ENCODE data around the gene OR2F1.

The OR2F1 gene

DNA sequence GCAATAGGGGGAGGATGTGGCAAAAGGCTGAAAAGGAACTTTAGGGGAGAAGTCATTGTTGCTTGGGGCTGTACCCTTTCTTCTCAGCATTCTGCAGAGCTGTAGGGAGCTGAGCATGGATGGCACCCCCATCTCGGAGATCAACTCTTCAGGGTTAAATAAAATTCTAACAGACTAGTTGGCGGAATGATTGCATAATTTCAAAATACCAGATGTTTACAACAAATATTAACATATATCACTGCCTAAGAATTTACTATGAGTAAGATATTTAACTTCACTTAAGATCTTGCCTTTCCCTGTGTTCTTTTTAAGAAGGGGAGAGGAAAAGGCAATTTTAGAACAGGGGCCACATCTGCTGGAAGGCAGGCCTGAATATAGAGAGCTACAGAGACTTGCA is 509 bp upstream of the OR2F1 start:
- DNase-seq (ENCODE audit: low read depth) = no peak

DNA sequence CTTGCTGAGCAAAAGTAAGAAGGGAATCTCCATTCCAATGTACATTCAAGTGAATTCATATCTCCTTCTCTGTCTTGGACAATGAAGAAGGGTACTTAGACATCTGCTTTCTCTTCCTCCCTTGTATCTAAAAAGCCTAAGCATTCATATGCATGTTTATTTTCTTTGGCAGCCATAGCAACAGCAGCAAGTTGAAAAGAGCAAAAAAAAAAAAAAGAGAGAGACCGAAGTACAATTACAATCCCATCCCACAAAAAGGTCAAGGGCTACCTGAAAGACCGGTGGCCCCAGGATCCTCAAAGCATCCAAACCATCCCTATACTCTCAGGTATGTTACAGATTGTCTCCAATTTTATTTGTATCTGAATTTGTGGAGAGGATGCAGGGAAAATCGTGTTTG is 4.1 kb downstream of the OR2F1 start:
- no peak for DNase-seq (ENCODE audit: low read depth)

DNA sequence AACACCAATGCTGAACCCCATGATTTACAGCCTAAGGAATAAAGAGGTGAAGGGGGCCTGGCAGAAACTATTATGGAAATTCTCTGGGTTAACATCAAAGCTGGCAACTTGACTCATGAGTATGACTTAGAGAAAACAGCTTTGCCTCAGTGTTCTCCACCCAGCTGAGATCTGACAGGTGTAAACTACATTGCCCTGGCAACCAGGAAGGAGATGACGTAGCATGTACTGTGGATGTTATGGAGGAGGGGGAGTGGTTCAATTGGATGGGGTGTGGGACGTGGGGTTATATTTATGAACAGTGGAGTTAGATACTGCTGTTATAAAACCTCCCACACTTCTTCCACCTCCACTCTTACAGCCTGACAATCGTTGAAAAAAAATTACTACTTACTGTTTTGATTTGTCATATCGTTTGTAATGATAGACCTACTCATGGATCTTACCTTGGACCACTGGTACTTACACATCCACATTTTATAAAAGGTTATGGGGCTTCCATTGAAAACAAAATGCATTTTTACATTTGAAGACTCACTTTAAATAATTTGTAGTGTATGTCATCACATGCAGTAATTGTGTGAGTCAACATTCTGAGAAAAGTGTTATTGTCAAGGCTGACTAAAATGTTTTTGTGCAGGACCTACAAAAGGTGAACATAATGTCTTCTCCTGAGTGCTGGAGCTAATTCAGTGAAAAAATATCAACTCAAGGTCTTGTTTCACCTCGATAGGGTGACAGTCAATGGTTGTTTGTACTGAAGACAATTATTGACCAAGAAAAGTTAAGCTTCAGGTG is 6.4 kb downstream of the OR2F1 start:
- DNase-seq (ENCODE audit: low read depth) = no peak

DNA sequence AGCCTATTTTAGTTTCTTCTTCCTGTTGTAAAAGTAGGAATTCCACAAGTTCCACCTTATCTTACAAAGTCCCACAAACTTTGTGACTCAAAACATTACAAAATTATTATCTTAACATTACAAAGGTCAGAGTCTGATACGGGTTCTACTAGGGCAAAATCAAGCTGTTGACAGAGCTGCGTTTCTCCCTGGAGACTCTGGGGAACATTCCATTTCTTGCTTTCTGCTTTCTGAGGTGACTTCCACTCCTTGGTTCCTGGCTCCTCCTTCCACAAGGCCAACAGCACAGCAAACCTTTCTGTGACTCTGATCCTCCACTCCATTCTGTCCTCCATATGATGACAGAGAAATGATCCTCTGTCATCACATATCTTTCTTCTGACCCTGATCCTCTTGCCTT is 10.6 kb downstream of the OR2F1 start:
- no peak for DNase-seq (ENCODE audit: low read depth)

DNA sequence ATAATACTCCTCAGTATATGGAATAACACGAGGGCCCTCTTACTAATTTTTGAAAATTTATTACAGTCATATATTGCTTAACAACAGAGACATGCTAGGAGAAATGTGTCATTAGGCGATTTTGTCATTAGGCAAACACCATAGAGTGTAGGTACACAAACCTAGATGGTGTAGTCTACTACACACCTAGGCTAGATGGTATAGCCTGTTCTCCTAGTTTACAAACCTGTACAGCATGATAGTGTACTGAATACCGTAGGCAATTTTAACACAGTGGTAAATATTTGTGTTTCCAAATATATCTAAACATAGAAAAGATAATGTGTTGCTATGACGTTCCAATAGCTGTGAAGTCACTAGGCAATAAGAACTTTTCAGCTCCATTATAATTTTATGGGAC is 12.8 kb downstream of the OR2F1 start:
- no peak for DNase-seq (ENCODE audit: low read depth)

DNA sequence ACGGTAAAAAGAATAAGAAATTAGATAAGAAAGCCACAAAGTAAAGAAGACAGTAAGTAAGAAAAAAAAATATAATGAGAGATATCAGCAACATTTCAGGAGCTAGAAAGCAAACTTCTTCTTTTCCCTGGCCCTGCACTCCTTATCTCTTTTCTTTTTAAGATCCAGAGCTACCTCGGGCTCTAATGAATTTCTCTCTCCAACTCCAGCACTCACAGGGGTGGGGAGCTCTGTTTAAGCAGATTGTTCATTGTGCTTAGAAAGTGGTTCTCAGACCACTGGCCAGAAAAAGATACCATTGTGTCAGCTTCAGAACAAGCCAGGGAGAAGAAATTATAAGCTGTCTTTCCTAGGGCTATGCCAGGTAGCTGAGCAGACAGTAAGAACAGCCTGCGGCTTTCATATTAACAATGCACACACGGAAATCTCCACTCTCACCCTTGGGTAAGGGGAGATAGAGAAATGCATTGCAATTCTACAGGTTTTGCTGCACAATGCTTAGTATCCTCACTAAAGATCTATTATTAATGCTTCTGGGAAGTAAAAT is 19.3 kb downstream of the OR2F1 start:
- DNase-seq (ENCODE audit: low read depth) = no peak

DNA sequence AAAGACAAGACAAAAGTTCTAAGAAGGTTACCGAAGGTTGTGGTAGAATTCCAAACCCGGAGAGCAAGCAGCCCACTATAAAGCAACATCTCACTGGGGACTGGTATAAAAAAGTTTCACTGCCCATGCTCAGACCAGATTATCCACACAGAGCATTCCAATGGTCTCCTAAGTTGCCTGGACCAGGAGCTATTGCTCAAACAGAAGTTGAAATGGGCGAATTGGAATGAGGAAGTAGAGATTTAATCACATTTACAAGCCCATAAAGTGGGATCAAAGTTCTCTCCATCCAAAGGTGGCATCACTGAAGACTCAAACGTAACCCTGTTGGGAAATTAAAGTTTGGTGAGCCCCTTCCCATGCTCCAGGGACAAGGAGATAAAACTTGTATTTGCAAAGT is 19.8 kb downstream of the OR2F1 start:
- DNase-seq (ENCODE audit: low read depth) = no peak

DNA sequence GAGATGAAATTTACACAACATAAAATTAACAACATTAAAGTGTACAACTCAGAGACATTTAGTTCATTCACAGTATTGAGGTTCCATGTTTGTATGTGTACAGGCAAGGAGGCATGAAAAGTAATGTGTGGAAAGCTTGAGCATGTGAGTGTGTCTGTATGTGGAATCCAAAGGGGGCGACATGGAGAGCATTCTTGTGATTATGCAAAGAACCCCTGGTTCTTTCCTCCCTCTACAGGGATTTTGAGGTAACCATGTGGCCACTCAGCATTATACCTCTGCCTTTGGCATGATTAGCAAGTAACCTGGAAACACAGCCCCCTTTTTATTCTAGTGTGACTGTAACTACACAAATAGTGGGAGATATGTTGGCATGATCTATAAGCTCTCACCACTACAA is 21.0 kb downstream of the OR2F1 start:
- no peak for DNase-seq (ENCODE audit: low read depth)

DNA sequence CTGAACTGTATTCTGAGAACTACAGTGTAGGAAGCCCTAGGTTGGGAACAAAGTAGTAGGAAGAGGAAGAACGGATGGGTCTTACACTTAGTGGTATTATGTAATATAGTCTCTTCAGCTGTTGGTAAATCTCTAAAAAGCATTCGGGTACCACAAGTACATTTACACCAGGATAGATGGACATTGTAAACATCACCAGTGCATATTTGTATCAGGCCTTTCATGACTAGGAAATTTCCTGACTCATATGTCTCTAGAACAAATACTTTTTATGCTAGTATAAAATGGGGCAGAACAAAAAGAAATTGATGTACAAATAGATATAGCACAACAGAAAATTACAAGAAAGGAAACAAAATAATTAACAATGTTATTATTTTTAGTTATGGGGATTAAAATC is 23.9 kb downstream of the OR2F1 start:
- no peak for DNase-seq (ENCODE audit: low read depth)

DNA sequence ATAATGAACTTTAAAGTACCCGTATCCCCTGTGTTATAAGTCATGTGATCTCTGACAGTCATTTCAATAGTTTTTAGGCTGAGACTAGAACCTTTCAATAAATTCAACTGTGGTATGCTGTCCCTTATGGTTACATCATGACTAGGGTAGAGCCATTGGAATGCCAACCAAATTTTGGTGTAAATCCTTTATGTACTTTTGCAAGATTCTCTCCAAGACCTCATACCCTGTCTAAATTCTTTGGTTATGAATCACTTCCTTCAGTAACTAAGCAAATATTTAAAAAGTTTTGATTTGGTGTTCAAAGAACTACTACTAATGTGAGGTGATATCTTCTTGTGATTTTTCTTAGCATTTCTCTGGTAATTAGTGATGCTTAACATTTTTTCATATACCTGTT is 24.7 kb downstream of the OR2F1 start:
- no peak for DNase-seq (ENCODE audit: low read depth)

DNA sequence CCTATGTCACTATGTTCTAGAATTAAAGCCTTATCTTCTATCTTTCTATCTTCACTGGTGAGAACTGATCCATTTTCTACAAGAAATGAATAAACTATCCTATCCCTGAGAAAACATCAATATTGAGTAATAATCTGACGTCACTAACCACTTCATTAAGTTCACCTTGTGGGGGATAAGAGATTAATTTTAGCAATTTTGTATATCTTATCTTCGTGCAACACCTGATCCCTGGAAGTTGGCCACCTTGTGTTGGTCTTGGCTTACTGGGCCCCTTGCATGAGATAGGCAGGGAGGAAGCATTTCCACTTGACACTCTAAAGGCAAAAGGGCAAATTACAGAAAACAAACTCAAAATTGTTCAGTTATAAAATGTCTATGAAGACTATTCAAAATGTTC is 25.4 kb downstream of the OR2F1 start:
- no peak for DNase-seq (ENCODE audit: low read depth)

DNA sequence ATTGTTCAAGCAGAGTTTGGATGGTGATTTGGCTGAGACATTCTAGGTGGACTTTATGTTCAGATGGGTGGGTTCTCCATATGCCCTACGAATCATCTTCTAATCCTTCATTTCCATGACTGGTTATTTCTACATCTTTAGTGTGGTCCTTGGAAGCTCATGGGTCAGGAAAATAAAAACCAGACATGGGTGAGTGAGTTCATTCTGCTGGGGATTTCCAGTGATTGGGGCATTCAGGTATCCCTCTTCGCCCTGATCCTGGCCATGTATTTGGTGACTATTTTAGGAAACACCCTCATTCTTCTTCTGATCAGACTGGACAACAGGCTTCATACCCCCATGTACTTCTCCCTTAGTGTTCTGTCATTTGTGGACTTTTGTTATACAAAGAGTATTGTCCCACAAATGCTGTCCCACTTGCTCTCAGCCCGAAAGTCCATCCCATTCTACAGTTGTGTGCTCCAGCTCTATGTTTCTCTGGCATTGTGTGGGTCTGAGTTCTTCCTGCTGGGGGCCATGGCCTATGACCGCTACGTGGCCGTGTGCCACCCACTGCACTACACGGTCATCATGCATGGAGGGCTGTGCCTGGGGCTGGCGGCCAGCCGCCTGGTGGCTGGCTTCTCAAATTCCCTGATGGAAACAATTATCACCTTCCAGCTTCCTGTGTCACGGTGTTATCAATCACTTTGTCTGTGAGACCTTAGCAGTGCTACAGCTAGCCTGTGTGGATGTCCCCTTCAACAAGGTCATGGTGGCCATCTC is 26.3 kb downstream of the OR2F1 start:
- no peak for DNase-seq (ENCODE audit: low read depth)

DNA sequence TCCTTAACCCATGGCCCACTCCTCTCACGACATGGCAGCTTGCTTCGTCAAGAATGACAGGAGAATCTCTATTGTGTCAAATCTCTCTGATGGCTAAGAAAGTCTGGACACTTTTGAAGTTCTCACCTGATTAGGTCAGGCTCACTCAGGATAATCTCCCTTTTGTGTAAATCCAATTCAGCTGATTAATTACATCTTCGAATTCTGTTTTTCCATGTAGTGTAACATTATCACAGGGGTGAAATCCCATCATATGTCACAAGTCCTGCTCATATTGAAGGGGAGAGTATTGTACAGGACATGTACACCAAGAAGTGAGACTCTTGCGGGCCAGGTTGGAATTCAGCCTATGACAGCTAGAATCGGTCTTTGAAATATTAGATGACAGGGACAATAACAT is 29.3 kb downstream of the OR2F1 start:
- DNase-seq (ENCODE audit: low read depth) = no peak

DNA sequence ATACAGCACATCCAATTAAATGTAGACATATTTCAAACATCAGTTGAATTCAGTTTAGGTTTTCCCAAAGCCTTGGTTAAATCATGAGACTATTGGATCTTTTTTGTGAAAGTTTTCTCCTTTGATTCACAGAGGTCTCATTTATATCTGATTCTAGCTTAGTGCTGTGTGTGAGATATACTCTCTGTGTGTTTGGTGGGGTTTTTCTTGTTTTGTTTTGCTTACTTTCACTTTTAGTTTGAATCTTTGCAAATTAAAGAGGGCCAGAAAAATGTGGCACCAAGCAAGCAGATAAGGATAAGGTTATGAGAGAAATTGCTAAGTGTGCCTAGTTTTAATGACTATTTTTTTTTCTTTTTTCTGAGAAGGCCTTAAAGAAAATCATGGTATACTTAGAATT is 32.9 kb downstream of the OR2F1 start:
- DNase-seq (ENCODE audit: low read depth) = no peak

DNA sequence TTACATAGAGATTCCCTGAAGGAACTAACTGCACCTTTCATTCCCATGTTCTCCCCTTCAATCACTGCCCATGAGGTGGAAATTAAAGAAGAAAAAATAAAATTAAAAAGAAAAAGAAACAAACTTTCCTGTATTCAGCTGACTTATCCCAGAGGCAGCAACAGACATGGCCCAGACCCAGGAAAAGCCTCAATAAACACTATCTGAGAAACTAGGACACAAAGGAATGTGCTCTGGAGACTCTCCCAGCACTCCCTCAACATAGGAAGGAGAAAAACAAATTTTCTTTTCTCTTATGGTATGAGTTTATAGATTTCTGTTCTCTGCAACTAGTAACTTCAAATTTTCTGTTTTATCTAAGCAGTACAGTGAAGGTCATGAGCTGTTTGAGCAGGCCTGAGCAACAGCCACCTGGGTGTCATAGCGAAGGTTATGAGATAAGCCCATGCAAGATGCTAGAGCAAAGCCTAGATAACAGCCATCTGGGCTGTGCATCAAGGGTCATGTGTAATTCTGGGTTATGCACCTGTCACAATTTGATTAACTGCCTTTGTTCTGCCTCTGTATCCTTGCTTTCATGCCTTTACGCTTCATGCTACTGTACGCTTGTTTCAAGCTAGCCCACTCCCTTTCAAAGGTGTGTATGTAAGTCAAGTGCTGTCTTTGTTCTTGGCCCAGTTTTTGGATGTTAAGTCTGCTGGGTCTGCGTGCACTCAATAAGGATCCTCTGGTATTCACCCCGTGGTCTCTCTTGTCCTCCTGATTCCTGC is 34.5 kb downstream of the OR2F1 start:
- no peak for DNase-seq (ENCODE audit: low read depth)

DNA sequence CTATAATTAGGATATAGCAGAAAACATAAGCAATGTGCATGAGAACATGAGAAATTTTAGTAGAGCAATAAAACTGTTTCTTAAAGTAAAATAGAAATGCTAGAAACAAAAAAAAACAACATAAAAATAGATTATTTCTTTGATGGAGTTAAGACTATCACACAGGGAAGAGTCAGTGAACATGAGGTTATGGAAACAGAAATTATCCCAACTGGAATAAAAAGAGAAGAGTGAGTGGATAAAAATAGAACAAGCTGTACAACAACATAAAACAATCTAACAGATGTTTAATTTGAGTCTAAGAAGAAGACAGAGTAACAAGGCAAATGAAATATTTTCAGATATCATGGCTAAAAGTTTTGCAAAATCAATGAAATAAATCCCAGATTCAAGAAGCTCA is 38.0 kb downstream of the OR2F1 start:
- no peak for DNase-seq (ENCODE audit: low read depth)

DNA sequence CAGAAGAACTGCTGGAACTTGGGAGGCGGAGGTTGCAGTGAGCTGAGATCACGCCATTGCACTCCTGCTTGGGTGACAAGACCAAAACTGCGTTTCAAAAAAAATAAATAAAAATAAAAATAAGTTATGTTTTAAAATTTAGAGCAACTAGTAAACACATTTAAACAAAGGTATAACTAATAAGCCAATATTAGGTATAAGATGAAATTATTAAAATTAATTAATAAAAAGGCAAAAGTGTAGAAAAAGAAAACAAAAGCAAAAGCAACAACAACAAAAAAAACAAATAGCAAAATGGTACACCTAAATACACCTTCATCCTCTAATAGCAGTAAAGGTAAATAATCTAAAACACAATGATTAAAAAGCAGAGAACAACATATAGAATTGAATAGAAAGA is 39.3 kb downstream of the OR2F1 start:
- no peak for DNase-seq (ENCODE audit: low read depth)

DNA sequence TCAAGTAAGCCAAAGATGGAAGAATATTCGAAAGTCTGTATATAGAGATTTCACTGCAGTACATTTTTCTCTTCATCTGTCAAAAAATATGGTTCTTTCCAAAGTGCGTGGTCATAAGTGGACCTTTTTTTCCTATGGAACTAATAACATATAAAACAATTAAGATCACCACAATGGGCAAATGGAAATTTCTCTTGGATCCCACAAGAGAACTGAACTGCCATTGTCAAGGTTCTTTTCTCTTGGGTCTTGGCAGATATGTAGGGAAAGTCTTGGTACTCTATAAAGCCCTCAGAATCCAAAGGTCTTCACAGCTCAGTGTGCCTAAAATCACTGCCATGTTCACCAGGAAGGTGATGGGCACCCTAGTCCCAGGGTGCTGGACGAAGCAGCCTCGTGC is 45.4 kb downstream of the OR2F1 start, which contains the start of gene OR6B1:
Gene OR6B1, plus strand, starts transcription at position 301 of the 400 bp plus-strand sequence. CDS start 3,677 bp downstream, outside the sequence.
- no peak for DNase-seq (ENCODE audit: low read depth)

DNA sequence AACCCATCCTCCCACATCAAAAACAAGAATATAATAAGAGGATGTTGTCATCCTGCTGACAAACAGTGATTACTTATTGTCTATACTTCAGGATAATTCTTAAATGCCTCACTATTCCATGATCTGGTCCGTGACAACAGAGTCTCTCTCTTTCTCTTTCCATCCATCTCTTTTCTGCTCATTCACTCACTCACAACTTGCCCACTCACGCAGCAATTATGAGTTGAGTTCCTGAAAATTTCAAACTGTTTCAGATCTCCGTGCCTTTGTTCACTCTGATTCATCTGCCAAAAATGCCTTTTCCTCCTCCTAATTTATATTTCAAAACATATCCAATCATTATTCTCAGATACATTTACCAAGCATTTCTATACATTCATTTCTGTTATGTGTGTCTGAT is 46.9 kb downstream of the OR2F1 start:
- no peak for DNase-seq (ENCODE audit: low read depth)

DNA sequence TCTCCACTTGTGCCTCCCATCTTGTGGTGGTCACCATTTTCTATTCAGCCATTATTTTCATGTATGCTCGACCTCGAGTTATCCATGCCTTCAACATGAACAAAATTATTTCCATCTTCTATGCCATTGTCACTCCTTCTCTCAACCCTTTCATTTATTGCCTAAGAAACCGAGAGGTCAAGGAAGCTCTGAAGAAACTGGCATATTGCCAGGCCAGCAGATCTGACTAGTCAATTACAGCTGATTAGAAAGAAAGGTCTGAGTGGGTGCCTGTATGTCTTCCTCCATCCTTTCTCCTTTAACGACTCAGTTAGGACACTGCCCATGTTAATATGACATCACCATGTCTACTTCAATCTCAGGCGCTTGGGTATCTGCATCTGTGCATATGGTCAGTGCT is 50.1 kb downstream of the OR2F1 start:
- DNase-seq (ENCODE audit: low read depth) = no peak

DNA sequence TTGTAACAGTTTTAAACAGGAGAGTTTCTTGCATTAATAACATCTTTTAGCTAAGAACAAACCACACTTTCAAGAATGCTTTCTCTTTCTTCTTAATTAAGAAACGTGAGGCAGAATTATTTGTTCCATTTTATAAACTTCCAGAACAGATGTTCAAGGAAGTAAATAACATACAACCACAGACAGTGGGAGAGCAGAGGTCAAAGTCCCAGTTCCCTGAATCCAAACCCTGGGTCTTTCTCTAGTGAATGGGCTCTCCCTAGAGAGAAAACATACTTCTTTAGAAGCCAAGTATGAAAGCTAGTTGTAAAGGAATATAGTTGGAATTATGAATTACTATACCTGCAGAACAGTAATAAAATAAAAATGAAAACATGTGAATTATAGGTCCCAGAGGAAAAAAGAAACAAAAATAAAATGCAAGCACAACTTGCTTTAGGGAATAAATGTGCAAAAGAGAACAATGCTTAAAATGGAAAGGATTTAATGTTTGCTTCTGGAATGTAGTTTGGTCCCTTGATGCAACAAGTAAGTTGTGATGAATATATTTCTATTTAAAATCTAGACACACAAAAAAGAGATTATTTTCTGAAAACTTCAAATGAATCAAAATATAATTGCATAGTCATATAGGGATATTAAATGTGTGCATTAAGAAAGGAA is 51.5 kb downstream of the OR2F1 start:
- DNase-seq (ENCODE audit: low read depth) = no peak

DNA sequence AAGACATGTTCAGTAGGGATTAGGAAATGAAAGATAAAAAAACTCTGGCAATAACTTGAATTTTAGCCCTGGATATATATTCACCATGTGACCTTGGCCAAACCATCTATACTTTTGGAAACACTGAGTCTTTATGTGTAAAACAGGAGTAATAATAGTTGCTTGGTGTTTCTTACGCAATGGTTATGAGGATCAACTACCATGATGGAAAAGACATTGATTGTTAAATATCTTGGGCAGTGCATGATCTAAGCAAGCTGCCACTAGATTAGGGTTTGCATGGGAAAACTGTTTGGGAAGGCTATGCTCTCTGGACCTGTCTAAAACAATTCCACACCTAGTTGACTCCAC is 52.0 kb downstream of the OR2F1 start:
- DNase-seq (ENCODE audit: low read depth) = no peak
